GM18507 (cell line): ENCODE data around the gene CCDC51.

Experiments
- DNase-seq: peaks from one replicate; pipeline ENCODE4 v3.0.0; 2011; ENCODE audit warnings: low read depth; ENCODE audit not compliant: insufficient read length; ENCODE audit errors: extremely low spot score
- FAIRE-seq: peaks from 2 replicates; lab custom pipeline; 2011; peaks lifted over from hg19 to GRCh38; lab: Jason Lieb, UNC

Gene CCDC51

GRCh38 chr3:48398701-48399386 lies 41.1 kb downstream of the CCDC51 start:
- FAIRE-seq (no peak), DNase-seq (no peak)

- no peak for FAIRE-seq
- DNase-seq: no peak
These were observed 41.9 kb downstream of the CCDC51 start for GRCh38 chr3:48397767-48398681.

GRCh38 chr3:48395714-48396113 lies 44.2 kb downstream of the CCDC51 start:
- FAIRE-seq (no peak), DNase-seq (no peak)

GRCh38 chr3:48394391-48394790 lies 45.5 kb downstream of the CCDC51 start:
- DNase-seq (no peak), FAIRE-seq (no peak)

GRCh38 chr3:48388966-48389365 lies 51.0 kb downstream of the CCDC51 start:
- DNase-seq (no peak), FAIRE-seq (no peak)

GRCh38 chr3:48387634-48388033 lies 52.3 kb downstream of the CCDC51 start:
- DNase-seq (no peak), FAIRE-seq (no peak)
